ENCODE results near the gene CKS1B.

Gene CKS1B

GRCh38 chr1:155016231-155016831, 41.9 kb downstream of the CKS1B start:
- DNase-seq: no peak

- peak; percentile 91 for DNase-seq
Observed at GRCh38 chr1:155017041-155017945, 42.8 kb downstream of the CKS1B start.

GRCh38 chr1:155017946-155018316, 43.5 kb downstream of the CKS1B start:
- no peak for DNase-seq

GRCh38 chr1:155018617-155019348, 44.3 kb downstream of the CKS1B start:
- DNase-seq: no peak

GRCh38 chr1:155019377-155020245, 45.1 kb downstream of the CKS1B start:
- DNase-seq: no peak

GRCh38 chr1:155022136-155022926, 47.9 kb downstream of the CKS1B start:
- no peak for DNase-seq

- no peak for DNase-seq
Observed at GRCh38 chr1:155022927-155023236, 48.4 kb downstream of the CKS1B start.

- DNase-seq: no peak
Observed at GRCh38 chr1:155023627-155024026, 49.1 kb downstream of the CKS1B start.

- no peak for DNase-seq
Observed at GRCh38 chr1:155024315-155024714, 49.8 kb downstream of the CKS1B start.

- DNase-seq: no peak
Observed at GRCh38 chr1:155026154-155026553, 51.7 kb downstream of the CKS1B start.

GRCh38 chr1:155026588-155026987, 52.1 kb downstream of the CKS1B start:
- no peak for DNase-seq
